IPS DF 6.9 (cell line): ENCODE data around the gene ASAP3.
"Not testable (repeated sequence)": the region's sequence is repeated elsewhere in the genome, so short reads cannot be mapped to it uniquely, and the experiment has no call there.

Source experiments
- DNase-seq: peaks from one replicate; pipeline ENCODE4 v3.0.0-alpha.2; 2013; ENCODE audit warnings: low read depth, low spot score
- H3K27ac ChIP-seq: one replicate; pipeline ENCODE4 v1.5.1; 2013; ENCODE audit warnings: low read length, control low read depth
- H3K27me3 ChIP-seq: 2 replicates; pipeline ENCODE4 v1.6.1; 2013; ENCODE audit warnings: mild to moderate bottlenecking, low read length; ENCODE audit not compliant: control insufficient read depth, insufficient read depth
- H3K36me3 ChIP-seq: 2 replicates; pipeline ENCODE4 v1.6.1; 2013; ENCODE audit warnings: low read length; ENCODE audit not compliant: control insufficient read depth, insufficient read depth
- H3K4me1 ChIP-seq: 2 replicates; pipeline ENCODE4 v1.6.1; 2013; ENCODE audit warnings: low read length; ENCODE audit not compliant: control insufficient read depth, insufficient read depth
- H3K4me3 ChIP-seq: 2 replicates; pipeline ENCODE4 v1.5.1; 2013; ENCODE audit warnings: mild to moderate bottlenecking, low read length
- H3K9me3 ChIP-seq: 2 replicates; pipeline ENCODE4 v1.6.1; 2013; ENCODE audit warnings: low read length, inconsistent platforms; ENCODE audit not compliant: control insufficient read depth, insufficient read depth
- WGBS: extraction: QIAGEN DNeasy Blood & Tissue Kit; methylation state at CpG from one replicate; pipeline ENCODE4 v1.1.7; 2013; ENCODE audit warnings: mixed read lengths, missing lambda C conversion rate; ENCODE audit not compliant: insufficient read length, insufficient coverage; 5-methylcytosine and 5-hydroxymethylcytosine counted together

ASAP3 gene

GRCh38 chr1:23514111-23514679 lies 30.2 kb upstream of the ASAP3 start:
- H3K27ac ChIP-seq: no peak overlapping the region
- H3K9me3 ChIP-seq: no peaks in the 10 kb centered on the region
- DNase-seq: no peak
- H3K27me3 ChIP-seq: no peaks in the 10 kb centered on the region
- no peak overlapping the region for H3K4me3 ChIP-seq
- peaks cover 10% of the 10 kb centered on the region for H3K36me3 ChIP-seq
- WGBS: no CpG with 5 or more reads among the region's 3 CpGs
- H3K4me1 ChIP-seq: no peaks in the 10 kb centered on the region

DNA sequence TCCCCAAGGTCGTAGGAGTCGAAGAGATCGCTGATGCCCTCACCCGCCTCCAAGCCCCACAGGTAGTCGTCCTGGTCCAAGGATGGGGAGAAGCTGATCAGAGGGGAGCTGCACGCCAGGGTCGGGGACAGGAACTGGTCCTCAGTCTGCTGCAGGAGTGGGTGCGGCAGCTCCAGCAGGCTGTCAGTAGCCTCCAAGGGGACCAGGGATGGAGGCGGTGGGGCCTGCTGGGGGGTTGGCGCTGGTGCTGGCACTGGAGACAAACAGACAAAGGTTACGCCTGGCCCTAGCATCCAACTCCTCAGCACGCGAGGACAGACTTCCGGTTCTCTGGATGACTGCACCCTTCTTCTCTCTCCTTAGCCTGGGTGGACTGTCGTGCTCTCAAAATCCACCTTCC lies 25.9 kb upstream of the ASAP3 start:
- Histone ChIP-seq H3K36me3 (peaks cover 5% of the 10 kb centered on the region), H3K27me3 (no peaks in the 10 kb centered on the region), H3K4me3 (no peak overlapping the region), H3K27ac (no peak overlapping the region), H3K4me1 (no peaks in the 10 kb centered on the region), H3K9me3 (no peaks in the 10 kb centered on the region)
- DNase-seq: no peak
- WGBS: no CpG with 5 or more reads among the region's 15 CpGs

DNA sequence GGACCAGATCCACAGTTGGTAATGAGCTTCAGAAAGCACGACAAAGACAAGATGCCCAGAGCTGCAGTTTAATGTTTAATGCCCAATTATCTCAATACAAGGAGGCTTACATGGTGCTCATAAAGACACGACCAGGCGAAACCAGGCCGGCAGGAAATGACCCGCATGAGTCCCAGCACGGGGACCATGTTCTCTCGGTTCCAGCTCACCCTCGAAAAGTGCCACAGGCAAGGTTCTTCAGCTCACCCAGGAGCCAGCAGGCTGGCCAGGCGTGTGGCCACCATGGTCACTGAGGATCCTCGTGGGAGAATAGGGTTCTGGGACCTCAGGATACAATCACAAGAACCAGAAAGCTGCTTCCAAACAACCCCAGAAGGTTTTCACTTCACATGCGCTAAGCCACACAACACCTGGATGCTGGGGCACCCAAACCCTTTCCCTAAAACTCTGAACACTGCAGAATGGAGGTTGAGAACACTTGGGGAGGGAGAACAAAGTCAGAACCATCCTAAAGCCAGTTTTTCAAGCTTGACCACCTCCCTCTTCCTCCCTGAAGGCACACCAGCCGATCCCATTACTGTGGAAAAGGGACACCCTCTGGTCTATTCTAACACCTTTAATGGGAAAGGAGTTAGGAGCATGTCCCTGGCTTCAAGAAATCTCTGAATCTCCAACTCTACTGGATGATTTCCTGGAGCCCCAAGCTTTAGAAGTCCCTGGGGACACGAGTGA lies 22.6 kb upstream of the ASAP3 start:
- Histone ChIP-seq H3K27ac (no peak overlapping the region), H3K9me3 (no peaks in the 10 kb centered on the region), H3K4me3 (no peak overlapping the region), H3K36me3 (peaks cover 5% of the 10 kb centered on the region; the same call in 1 of the 2 replicates), H3K4me1 (no peaks in the 10 kb centered on the region), H3K27me3 (no peaks in the 10 kb centered on the region)
- DNase-seq: no peak
- WGBS: no CpG with 5 or more reads among the region's 13 CpGs

DNA sequence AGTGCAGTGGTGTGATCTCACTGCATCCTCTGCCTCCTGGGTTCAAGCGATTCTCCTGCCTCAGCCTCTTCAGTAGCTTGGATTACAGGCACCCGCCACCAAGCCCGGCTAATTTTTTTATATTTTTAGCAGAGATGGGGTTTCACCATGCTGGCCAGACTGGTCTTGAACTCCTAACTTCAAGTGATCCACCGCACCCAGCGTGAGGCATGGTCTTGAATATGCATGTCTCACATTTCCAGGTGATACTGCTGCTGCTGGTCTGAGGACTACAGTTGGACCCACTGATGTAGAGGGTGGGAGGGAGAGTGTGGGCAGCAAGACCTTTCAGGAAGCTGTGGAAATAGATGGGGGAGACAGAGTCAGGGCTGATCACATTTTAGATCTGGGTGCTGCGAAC lies 21.9 kb upstream of the ASAP3 start:
- H3K36me3 ChIP-seq: 0 out of 2 replicates have a peak, but pooled peaks cover 5% of the 10 kb centered on the region
- DNase-seq: no peak
- no peak overlapping the region for H3K4me3 ChIP-seq
- no peaks in the 10 kb centered on the region for H3K4me1 ChIP-seq
- no peaks in the 10 kb centered on the region for H3K27me3 ChIP-seq
- WGBS: no CpG with 5 or more reads among the region's 6 CpGs
- no peak overlapping the region for H3K27ac ChIP-seq
- H3K9me3 ChIP-seq: no peaks in the 10 kb centered on the region

- no CpG with 5 or more reads among the region's 24 CpGs for WGBS
- not testable (repeated sequence) for H3K27me3 ChIP-seq, H3K4me1 ChIP-seq, H3K27ac ChIP-seq, DNase-seq, H3K4me3 ChIP-seq, H3K36me3 ChIP-seq, H3K9me3 ChIP-seq
These were observed 20.2 kb upstream of the ASAP3 start for GRCh38 chr1:23504156-23504555.

DNA sequence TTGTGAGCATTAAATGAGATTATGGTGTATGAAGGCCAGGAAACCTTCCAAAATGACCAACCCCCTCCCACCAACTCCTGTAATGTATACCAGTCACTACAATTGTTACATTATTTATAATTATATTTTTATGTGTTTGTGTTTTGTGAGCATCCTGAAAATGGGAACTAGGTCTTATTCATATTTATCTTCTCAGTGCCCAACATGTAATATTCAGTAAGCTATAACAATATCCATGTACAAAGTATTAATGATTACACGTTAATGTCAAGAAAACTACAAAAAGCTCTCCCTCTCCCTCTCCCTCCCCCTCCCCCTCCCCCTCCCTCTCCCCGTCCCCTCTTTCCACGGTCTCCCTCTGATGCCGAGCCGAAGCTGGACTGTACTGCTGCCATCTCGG lies 19.0 kb upstream of the ASAP3 start:
- H3K36me3 ChIP-seq: no peaks in the 10 kb centered on the region
- WGBS: no CpG with 5 or more reads among the region's 6 CpGs

DNA sequence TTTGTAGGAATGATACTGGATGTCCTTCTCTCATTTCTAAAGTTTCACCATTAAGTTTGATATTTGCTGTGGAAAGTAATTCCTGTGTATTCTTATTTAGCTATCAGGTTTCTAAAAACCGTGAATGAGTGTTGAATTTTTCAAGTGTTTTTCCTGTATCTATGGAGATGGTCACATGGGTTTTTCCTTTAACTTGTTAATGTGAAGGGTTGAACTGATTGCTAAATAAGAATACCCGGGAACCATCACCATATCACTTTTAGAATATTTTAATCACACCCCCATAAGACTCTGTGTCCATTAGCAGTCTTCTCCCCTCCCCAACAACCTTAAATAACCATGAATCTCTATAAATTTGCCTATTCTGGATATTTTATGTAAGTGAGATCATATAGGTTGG lies 16.5 kb upstream of the ASAP3 start:
- H3K27me3 ChIP-seq: no peaks in the 10 kb centered on the region
- H3K4me1 ChIP-seq: no peaks in the 10 kb centered on the region
- no CpG with 5 or more reads among the region's 2 CpGs for WGBS
- no peak overlapping the region for H3K27ac ChIP-seq
- DNase-seq: no peak
- H3K36me3 ChIP-seq: no peaks in the 10 kb centered on the region
- no peaks in the 10 kb centered on the region for H3K9me3 ChIP-seq
- no peak overlapping the region for H3K4me3 ChIP-seq

More for the DNA sequence above, 19.0 kb upstream of the ASAP3 start:
- H3K27me3 ChIP-seq: no peaks in the 10 kb centered on the region
- no peaks in the 10 kb centered on the region for H3K4me1 ChIP-seq
- no peaks in the 10 kb centered on the region for H3K9me3 ChIP-seq
- no peak overlapping the region for H3K4me3 ChIP-seq
- DNase-seq: no peak
- H3K27ac ChIP-seq: no peak overlapping the region

- Histone ChIP-seq H3K27ac (no peak overlapping the region), H3K36me3 (no peaks in the 10 kb centered on the region), H3K4me1 (no peaks in the 10 kb centered on the region), H3K9me3 (no peaks in the 10 kb centered on the region), H3K27me3 (no peaks in the 10 kb centered on the region), H3K4me3 (no peak overlapping the region)
- WGBS: no CpG with 5 or more reads among the region's 3 CpGs
- DNase-seq: no peak
These were observed 13.9 kb upstream of the ASAP3 start for GRCh38 chr1:23497777-23498439.

DNA sequence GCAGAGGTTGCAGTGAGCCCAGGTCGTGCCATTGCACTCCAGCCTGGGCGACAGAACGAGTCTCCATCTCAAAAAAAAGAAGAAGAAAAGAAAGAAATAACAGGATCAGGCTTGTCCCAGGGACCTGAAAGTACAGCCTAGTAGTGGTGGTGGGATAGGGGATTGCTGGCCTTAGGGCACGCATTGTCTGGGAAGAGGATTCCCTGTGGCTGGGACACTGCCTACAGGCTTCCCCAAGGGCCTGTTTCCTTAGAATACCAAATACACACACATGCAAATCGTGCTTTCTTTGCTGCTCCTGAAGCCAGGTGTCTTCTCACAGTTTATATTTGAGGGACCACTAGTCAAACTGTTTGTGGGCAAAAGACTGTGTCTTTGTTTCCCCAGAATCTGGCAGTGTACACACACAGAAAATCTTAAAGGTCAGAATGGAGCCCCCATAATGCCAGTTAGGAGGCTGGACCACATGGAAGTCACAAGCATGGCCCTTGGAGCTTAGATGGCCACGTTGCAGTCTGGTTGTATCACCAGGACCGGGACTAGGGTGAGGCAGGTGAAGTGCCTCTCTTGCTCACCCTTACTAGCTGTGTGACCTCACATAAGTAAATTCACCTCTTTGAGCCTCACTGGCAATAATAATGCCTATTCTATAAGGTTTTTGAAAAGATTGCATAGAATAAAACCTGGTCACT lies 12.7 kb upstream of the ASAP3 start:
- H3K27ac ChIP-seq: no peak overlapping the region
- H3K9me3 ChIP-seq: no peaks in the 10 kb centered on the region
- DNase-seq: no peak
- H3K4me1 ChIP-seq: no peaks in the 10 kb centered on the region
- no peaks in the 10 kb centered on the region for H3K36me3 ChIP-seq
- no CpG with 5 or more reads among the region's 7 CpGs for WGBS
- no peak overlapping the region for H3K4me3 ChIP-seq
- H3K27me3 ChIP-seq: no peaks in the 10 kb centered on the region

DNA sequence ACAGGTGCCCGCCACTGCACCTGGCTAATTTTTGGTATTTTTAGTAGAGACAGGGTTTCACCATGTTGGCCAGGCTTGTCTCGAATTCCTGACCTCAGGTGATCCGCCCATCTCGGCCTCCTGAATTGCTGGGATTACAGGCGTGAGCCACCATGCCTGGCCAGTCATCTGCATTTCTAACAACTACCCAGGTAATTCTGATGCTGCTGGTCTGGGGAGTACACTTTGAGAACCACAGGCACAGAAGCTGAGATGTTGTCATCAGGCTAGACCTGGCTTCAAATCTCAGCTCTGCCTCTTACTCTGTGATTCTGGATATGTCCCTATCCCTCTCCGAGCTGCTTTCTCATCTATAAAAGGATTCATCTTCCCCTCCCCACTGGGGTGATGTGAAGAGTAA lies 10.9 kb upstream of the ASAP3 start:
- not testable (repeated sequence) for H3K9me3 ChIP-seq, H3K27ac ChIP-seq, H3K36me3 ChIP-seq, H3K4me3 ChIP-seq, H3K4me1 ChIP-seq, H3K27me3 ChIP-seq, DNase-seq
- WGBS: no CpG with 5 or more reads among the region's 6 CpGs
